Measurements from ENCODE around the gene USP9X. TPM values are rescaled to one million over a fixed set of nuclear protein-coding genes. Genes with fewer than 3 reads are reported as not detected.

USP9X gene
- total and polyA plus RNA-seq, 2 of the 8 experiments (the other 6 are each of a cell fraction or from before 2014, with no cell fraction given) = 79.2 to 300 TPM

DNA sequence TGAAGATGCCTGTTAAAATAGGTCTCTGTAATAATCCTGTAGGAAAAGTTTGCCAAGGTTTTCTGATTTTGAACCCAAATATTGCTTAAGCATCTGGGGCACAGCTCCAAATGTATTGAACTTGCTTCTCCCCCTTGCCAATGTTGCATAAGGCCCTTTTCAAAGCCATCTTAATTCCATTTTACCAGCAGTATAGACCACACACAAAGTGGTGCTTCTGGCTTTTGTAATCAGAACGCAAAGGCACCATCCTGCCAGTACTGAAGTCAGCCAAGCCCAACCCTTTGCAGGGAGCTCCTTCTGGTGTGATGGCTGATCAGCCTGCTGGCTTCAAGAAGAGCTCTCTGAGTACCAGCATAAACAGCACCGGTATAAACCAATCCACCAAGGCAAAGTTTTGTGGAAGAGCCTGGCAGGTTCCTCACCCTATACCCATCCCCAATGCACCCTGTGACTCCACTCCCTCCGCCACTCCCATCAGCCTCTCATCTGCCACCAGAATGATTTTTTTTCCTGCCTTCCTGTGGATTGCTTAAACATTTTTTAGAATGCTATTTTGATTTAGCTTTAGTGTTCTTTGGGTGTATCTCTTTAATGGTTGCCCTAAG is 39.2 kb upstream of the USP9X start:
- H4K8ac ChIP-seq (ENCODE audit: extremely low read depth, insufficient read depth, low read length) = no peak overlapping the region
- H3K27me3 ChIP-seq (replicated peaks in 1 of 4; ENCODE audit: control insufficient read depth in 3 of 4, extremely low read depth in 1 of 4, insufficient read depth in 3 of 4, low read length in 3 of 4) = no peaks in the 10 kb centered on the region
- H2BK5ac ChIP-seq (ENCODE audit: low read depth, low read length) = no peak overlapping the region; the same call in 1 of the 2 replicates
- no peak overlapping the region for H2BK12ac ChIP-seq (ENCODE audit: low read depth, low read length)
- no peak for DNase-seq (ENCODE audit: low read depth in 1 of 2, low spot score in 2 of 2)
- TF ChIP-seq RBBP5 (IDR thresholded peaks at IDR 0.05; ENCODE audit: borderline replicate concordance, low read depth, low read length) = no peak
- no peak for TF ChIP-seq SP2 (IDR thresholded peaks at IDR 0.05; ENCODE audit: low read length)
- TF ChIP-seq BACH1 (IDR thresholded peaks at IDR 0.05; ENCODE audit: low read length) = no peak
- TF ChIP-seq SIN3A (conservative IDR thresholded peaks at IDR 0.05 in 1 of 2, IDR thresholded peaks at IDR 0.05 in 1 of 2; ENCODE audit: low read depth in 1 of 2, low read length in 2 of 2) = no peak
- TF ChIP-seq RXRA (IDR thresholded peaks at IDR 0.05; ENCODE audit: insufficient read depth, low read depth, low read length) = no peak
- no peak for TF ChIP-seq YY1 (IDR thresholded peaks at IDR 0.05; ENCODE audit: low read depth, low read length)
- TF ChIP-seq GABPA (IDR thresholded peaks at IDR 0.05; ENCODE audit: borderline replicate concordance, insufficient read depth, low read length) = no peak
- TF ChIP-seq CBX5 (IDR thresholded peaks at IDR 0.05; ENCODE audit: low read depth, low read length) = no peak
- no peak for TF ChIP-seq MAFK (IDR thresholded peaks at IDR 0.05; ENCODE audit: low read depth, low read length)
- H2AK5ac ChIP-seq (ENCODE audit: low read depth, low read length) = no peak overlapping the region
- H3K9ac ChIP-seq (replicated peaks in 1 of 4; ENCODE audit: extremely low read depth in 1 of 4, low read depth in 3 of 4, low read length in 3 of 4) = no peak overlapping the region
- H3K23ac ChIP-seq (ENCODE audit: insufficient read length) = no peak overlapping the region
- H3K14ac ChIP-seq (ENCODE audit: insufficient read length) = no peak overlapping the region
- no peak overlapping the region for H3K56ac ChIP-seq (replicated peaks; ENCODE audit: insufficient read length, low read depth, low read length)
- H3K4me2 ChIP-seq (ENCODE audit: insufficient read depth in 1 of 2, low read depth in 2 of 2, low read length in 2 of 2) = no peak overlapping the region
- no peak overlapping the region for H3K4ac ChIP-seq (replicated peaks; ENCODE audit: insufficient read length, low read depth, low read length)
- no peaks in the 10 kb centered on the region for H3K23me2 ChIP-seq (ENCODE audit: low read depth, low read length)
- H2BK120ac ChIP-seq (replicated peaks; ENCODE audit: low read depth, low read length) = no peak overlapping the region
- H4K91ac ChIP-seq (replicated peaks; ENCODE audit: insufficient read length, low read length) = no peak overlapping the region
- H3K4me3 ChIP-seq (ENCODE audit: extremely low read depth in 1 of 4, insufficient read depth in 2 of 4, low read depth in 3 of 4, low read length in 4 of 4) = no peak overlapping the region
- H3K27ac ChIP-seq (ENCODE audit: low read depth, low read length) = no peak overlapping the region
- H2AFZ ChIP-seq (ENCODE audit: low read length) = no peak overlapping the region
- no peak overlapping the region for H2BK15ac ChIP-seq (ENCODE audit: low read length)
- H3K18ac ChIP-seq (ENCODE audit: extremely low read depth, low read length) = no peak overlapping the region; the same call in 1 of the 2 replicates
- H4K5ac ChIP-seq (ENCODE audit: insufficient read length, low read depth, low read length) = peak overlapping the region; percentile 30
- FAIRE-seq = peak; percentile 50
- no peaks in the 10 kb centered on the region for H4K20me1 ChIP-seq (replicated peaks in 1 of 2; ENCODE audit: control insufficient read depth in 1 of 2, insufficient read depth in 2 of 2, low read length in 2 of 2)
- 57% methylated on average over 3 of the region's 3 CpGs; no CpG with 5 or more reads in 1 of the 2 experiments for WGBS, 2 experiments (ENCODE audit: extremely low coverage in 1 of 2, insufficient coverage in 1 of 2, insufficient read length in 1 of 2, insufficient replicate concordance in 2 of 2, low coverage in 1 of 2, low lambda C conversion rate in 2 of 2, missing lambda C conversion rate in 1 of 2)
- H3K9me3 ChIP-seq (ENCODE audit: insufficient read depth in 2 of 2, low read depth in 1 of 2, low read length in 1 of 2) = no peaks in the 10 kb centered on the region
- no peak overlapping the region for H2BK20ac ChIP-seq (ENCODE audit: low read length)
- POLR2A ChIA-PET (ENCODE audit: partially characterized antibody) = interaction anchor here (0.8 to 1.1 kb wide), 3 partner anchors 37 to 64 kb away, joined by 3 to 4 read pairs (median 3); partner anchors contain the start of gene USP9X
- H3K79me2 ChIP-seq (ENCODE audit: control insufficient read depth in 1 of 2, insufficient read depth in 2 of 2, low read length in 2 of 2) = no peaks in the 10 kb centered on the region
- no peaks in the 10 kb centered on the region; a peak in 1 of 7 replicates for H3K4me1 ChIP-seq (replicated peaks in 1 of 4; ENCODE audit: control insufficient read depth in 3 of 4, insufficient read depth in 4 of 4, low read length in 3 of 4)
- H3K79me1 ChIP-seq (ENCODE audit: low read depth, low read length) = no peaks in the 10 kb centered on the region
- CTCF ChIA-PET (ENCODE audit: partially characterized antibody) = no interaction called here
- no peaks in the 10 kb centered on the region for H3K36me3 ChIP-seq (ENCODE audit: control insufficient read depth in 2 of 4, insufficient read depth in 4 of 4, low read length in 3 of 4)

Data from H1 (cell line).